Measurements from ENCODE around the gene OXT. TPM values are rescaled to one million over a fixed set of nuclear protein-coding genes. Genes with fewer than 3 reads are reported as not detected.
"Not testable (repeated sequence)": the region's sequence is repeated elsewhere in the genome, so short reads cannot be mapped to it uniquely, and the experiment has no call there.

Gene OXT
- total and polyA plus RNA-seq, 8 donors = 0.55 TPM; not detected in 7

- Histone ChIP-seq H3K4me1 (peaks cover 5 to 23% of the 10 kb centered on the region in 2 donors), H3K27me3 (peaks cover 14 to 39% of the 10 kb centered on the region in 2 donors), H3K4me3 (no peak overlapping the region), H3K27ac (no peak overlapping the region), H3K36me3 (no peaks in the 10 kb centered on the region), H3K9me3 (no peaks in the 10 kb centered on the region)
- TF ChIP-seq, protein P1, sequence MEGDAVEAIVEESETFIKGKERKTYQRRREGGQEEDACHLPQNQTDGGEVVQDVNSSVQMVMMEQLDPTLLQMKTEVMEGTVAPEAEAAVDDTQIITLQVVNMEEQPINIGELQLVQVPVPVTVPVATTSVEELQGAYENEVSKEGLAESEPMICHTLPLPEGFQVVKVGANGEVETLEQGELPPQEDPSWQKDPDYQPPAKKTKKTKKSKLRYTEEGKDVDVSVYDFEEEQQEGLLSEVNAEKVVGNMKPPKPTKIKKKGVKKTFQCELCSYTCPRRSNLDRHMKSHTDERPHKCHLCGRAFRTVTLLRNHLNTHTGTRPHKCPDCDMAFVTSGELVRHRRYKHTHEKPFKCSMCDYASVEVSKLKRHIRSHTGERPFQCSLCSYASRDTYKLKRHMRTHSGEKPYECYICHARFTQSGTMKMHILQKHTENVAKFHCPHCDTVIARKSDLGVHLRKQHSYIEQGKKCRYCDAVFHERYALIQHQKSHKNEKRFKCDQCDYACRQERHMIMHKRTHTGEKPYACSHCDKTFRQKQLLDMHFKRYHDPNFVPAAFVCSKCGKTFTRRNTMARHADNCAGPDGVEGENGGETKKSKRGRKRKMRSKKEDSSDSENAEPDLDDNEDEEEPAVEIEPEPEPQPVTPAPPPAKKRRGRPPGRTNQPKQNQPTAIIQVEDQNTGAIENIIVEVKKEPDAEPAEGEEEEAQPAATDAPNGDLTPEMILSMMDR (IDR thresholded peaks at IDR 0.05) = no peak
- intact Hi-C loops (cut with DNase I) = no loop called here
- no peak for DNase-seq
- no peak for ATAC-seq
These were observed 695 bp upstream of the OXT start for GRCh38 chr20:3070725-3071124.

DNA sequence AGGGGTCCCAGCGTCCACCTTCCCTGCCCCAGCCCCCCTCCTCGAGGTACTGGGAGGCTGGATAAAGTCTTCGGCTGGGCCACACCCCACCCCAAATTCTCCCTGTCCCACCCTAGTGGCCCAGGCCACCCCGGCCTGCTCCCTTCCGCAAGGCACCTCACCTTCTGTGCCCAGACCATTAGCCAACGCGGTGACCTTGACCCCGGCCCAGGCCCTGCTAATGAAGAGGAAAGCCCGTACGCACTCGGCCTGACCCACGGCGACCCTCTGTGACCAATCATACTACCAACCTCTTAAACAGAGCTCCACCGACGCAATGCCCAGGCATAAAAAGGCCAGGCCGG lies 182 bp upstream of the OXT start:
- no peak overlapping the region for H3K27ac ChIP-seq
- H3K36me3 ChIP-seq = no peaks in the 10 kb centered on the region
- H3K4me3 ChIP-seq = peak overlapping the region; percentile 35 to 43
- H3K9me3 ChIP-seq = no peaks in the 10 kb centered on the region
- TF ChIP-seq, protein P1 (IDR thresholded peaks at IDR 0.05) = no peak
- peaks cover 5 to 23% of the 10 kb centered on the region in 2 donors for H3K4me1 ChIP-seq
- ATAC-seq (no peak), DNase-seq (peak in 1 of 4 donors; percentile 59)
- intact Hi-C loops (cut with DNase I) = no loop called here
- H3K27me3 ChIP-seq = peaks cover 14 to 45% of the 10 kb centered on the region in 2 donors

- DNase-seq (no peak), ATAC-seq (no peak)
- no peaks in the 10 kb centered on the region for H3K36me3 ChIP-seq
- H3K27ac ChIP-seq = no peak overlapping the region
- intact Hi-C loops (cut with DNase I) = no loop called here
- TF ChIP-seq, protein P1 (IDR thresholded peaks at IDR 0.05) = no peak
- peaks cover 14 to 58% of the 10 kb centered on the region in 2 donors for H3K27me3 ChIP-seq
- peaks cover 5 to 23% of the 10 kb centered on the region in 2 donors for H3K4me1 ChIP-seq
- H3K9me3 ChIP-seq = no peaks in the 10 kb centered on the region
- H3K4me3 ChIP-seq = peak overlapping the region; percentile 35 to 43
These were observed 1.3 kb downstream of the OXT start for GRCh38 chr20:3072530-3073250.

DNA sequence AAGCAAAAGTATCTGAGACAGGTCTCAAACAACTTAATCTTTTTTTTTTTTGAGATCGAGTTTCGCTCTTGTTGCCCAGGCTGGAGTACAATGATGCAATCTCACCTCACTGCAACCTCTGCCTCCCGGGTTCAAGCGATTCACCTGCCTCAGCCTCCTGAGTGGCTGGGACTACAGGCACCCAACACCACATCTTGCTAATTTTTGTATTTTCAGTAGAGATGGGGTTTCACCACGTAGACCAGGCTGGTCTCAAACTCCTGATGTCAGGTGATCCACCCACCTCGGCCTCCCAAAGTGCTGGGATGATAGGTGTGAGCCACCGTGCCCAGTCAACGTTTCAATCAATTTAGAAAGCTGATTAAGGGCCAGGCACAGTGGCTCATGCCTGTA lies 1.8 kb downstream of the OXT start:
- DNase-seq; H3K9me3 ChIP-seq; H3K4me3 ChIP-seq; H3K27ac ChIP-seq; ATAC-seq; H3K36me3 ChIP-seq; intact Hi-C loops (cut with DNase I): not testable (repeated sequence)
- Histone ChIP-seq H3K4me1 (peaks cover 5 to 23% of the 10 kb centered on the region in 2 donors), H3K27me3 (peaks cover 14 to 64% of the 10 kb centered on the region in 2 donors)

- ATAC-seq (peak; percentile 48), DNase-seq (no peak)
- Histone ChIP-seq H3K27me3 (peaks cover 14 to 78% of the 10 kb centered on the region in 2 donors), H3K4me3 (no peak overlapping the region), H3K36me3 (no peaks in the 10 kb centered on the region), H3K4me1 (peaks cover 5 to 23% of the 10 kb centered on the region in 2 donors), H3K27ac (no peak overlapping the region), H3K9me3 (no peaks in the 10 kb centered on the region)
- intact Hi-C loops (cut with DNase I) = no loop called here
- TF ChIP-seq, protein P1 (IDR thresholded peaks at IDR 0.05) = no peak
These were observed 3.4 kb downstream of the OXT start for GRCh38 chr20:3074812-3075211.

GRCh38 chr20:3075315-3075714 lies 3.9 kb downstream of the OXT start:
- Histone ChIP-seq H3K4me1 (peaks cover 5 to 23% of the 10 kb centered on the region in 2 donors), H3K27me3 (peaks cover 14 to 79% of the 10 kb centered on the region in 2 donors)
- intact Hi-C loops (cut with DNase I); H3K9me3 ChIP-seq; H3K4me3 ChIP-seq; ATAC-seq; H3K27ac ChIP-seq; H3K36me3 ChIP-seq; DNase-seq: not testable (repeated sequence)
